Progenitor cell of endocrine pancreas (in vitro differentiated cells): ENCODE measurements around the gene ZDHHC14. TPM values are rescaled to one million over a fixed set of nuclear protein-coding genes. Genes with fewer than 3 reads are reported as not detected.

ENCODE experiments used
- DNase-seq: peaks from one replicate; pipeline ENCODE4 v3.0.0; 2021; ENCODE audit warnings: low spot score; ENCODE audit not compliant: unreplicated experiment
- H3K27ac Mint-ChIP-seq: 2 replicates; pipeline ENCODE4 v1.8.0; 2021; ENCODE audit warnings: mild to moderate bottlenecking, moderate library complexity, mixed read lengths
- H3K27me3 Mint-ChIP-seq: 2 replicates; pipeline ENCODE4 v1.8.0; 2021; ENCODE audit warnings: mixed read lengths
- H3K36me3 Mint-ChIP-seq: 2 replicates; pipeline ENCODE4 v1.8.0; 2022; ENCODE audit warnings: mixed read lengths; ENCODE audit not compliant: insufficient read depth
- H3K4me1 Mint-ChIP-seq: 2 replicates; pipeline ENCODE4 v1.8.0; 2021; ENCODE audit warnings: low read depth, mixed read lengths
- H3K4me3 Mint-ChIP-seq: 2 replicates; pipeline ENCODE4 v1.8.0; 2021; ENCODE audit warnings: low read depth, mild to moderate bottlenecking, moderate library complexity, mixed read lengths
- H3K9me3 Mint-ChIP-seq: 2 replicates; pipeline ENCODE4 v1.8.0; 2021; ENCODE audit warnings: low read depth, mixed read lengths
- total RNA-seq: library from RNA; stranded (reverse); gene quantifications from 2 replicates; pipeline ENCODE4 v1.2.1, GENCODE V29; 2021
- TF ChIP-seq, protein P1 (sequence below): fragments of 200-600 bp; sonication (generic); IDR thresholded peaks from one replicate; pipeline ENCODE4 v1.5.0; 2021; ENCODE audit warnings: antibody characterized with exemption, mild to moderate bottlenecking; ENCODE audit not compliant: unreplicated experiment

The ZDHHC14 gene
- total RNA-seq, 1 donor from 2014 or later: 9.0 TPM

DNA sequence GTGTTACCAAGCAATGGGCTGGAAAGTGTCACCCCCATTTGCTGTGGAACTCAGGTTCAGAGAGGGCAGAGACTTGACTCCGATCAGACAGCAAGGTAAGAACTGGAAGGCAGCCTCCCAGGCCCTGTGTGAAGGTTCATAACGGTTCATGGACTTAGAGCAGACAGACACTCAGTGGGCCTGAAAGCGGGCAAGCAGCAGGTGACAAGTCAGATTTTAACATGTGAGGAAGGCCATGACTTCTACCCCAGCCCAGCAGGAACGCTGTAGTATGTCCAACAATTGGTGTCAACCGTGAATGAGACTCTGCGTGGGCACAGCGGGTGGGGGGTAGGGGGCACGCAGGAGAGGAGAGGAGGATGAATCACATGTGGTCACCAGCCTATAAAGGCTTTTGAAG is 224.5 kb downstream of the ZDHHC14 start:
- TF ChIP-seq, protein P1, sequence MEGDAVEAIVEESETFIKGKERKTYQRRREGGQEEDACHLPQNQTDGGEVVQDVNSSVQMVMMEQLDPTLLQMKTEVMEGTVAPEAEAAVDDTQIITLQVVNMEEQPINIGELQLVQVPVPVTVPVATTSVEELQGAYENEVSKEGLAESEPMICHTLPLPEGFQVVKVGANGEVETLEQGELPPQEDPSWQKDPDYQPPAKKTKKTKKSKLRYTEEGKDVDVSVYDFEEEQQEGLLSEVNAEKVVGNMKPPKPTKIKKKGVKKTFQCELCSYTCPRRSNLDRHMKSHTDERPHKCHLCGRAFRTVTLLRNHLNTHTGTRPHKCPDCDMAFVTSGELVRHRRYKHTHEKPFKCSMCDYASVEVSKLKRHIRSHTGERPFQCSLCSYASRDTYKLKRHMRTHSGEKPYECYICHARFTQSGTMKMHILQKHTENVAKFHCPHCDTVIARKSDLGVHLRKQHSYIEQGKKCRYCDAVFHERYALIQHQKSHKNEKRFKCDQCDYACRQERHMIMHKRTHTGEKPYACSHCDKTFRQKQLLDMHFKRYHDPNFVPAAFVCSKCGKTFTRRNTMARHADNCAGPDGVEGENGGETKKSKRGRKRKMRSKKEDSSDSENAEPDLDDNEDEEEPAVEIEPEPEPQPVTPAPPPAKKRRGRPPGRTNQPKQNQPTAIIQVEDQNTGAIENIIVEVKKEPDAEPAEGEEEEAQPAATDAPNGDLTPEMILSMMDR: no peak
- DNase-seq: no peak
- H3K4me3 Mint-ChIP-seq: no peak overlapping the region
- H3K4me1 Mint-ChIP-seq: peaks cover 5% of the 10 kb centered on the region
- peaks cover 7% of the 10 kb centered on the region for H3K27me3 Mint-ChIP-seq
- no peak overlapping the region for H3K27ac Mint-ChIP-seq
- H3K36me3 Mint-ChIP-seq: no peaks in the 10 kb centered on the region
- no peaks in the 10 kb centered on the region for H3K9me3 Mint-ChIP-seq

DNA sequence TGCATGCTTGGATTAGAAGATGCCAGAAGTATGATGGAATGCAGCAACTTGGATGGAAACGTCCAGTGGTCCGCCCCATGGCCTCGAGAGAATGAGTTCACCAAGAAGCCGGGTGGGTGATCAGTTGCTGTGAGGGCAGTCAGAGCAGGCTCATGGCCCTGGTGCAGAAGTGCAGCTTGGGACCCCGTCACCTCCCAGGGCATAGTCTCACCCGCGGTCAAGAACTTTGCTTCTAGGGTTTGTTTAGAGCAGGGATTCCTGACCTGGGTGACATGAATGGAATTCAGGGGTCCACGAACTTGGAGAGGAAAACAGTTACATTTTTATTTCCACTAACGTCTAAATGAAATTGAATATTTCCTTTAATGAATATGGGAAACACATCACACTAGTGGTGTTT is 225.5 kb downstream of the ZDHHC14 start:
- Mint-ChIP-seq H3K9me3 (no peaks in the 10 kb centered on the region), H3K4me1 (peaks cover 5% of the 10 kb centered on the region), H3K4me3 (no peak overlapping the region), H3K36me3 (no peaks in the 10 kb centered on the region), H3K27ac (no peak overlapping the region), H3K27me3 (peaks cover 7% of the 10 kb centered on the region)
- no peak for DNase-seq
- TF ChIP-seq, protein P1: no peak

DNA sequence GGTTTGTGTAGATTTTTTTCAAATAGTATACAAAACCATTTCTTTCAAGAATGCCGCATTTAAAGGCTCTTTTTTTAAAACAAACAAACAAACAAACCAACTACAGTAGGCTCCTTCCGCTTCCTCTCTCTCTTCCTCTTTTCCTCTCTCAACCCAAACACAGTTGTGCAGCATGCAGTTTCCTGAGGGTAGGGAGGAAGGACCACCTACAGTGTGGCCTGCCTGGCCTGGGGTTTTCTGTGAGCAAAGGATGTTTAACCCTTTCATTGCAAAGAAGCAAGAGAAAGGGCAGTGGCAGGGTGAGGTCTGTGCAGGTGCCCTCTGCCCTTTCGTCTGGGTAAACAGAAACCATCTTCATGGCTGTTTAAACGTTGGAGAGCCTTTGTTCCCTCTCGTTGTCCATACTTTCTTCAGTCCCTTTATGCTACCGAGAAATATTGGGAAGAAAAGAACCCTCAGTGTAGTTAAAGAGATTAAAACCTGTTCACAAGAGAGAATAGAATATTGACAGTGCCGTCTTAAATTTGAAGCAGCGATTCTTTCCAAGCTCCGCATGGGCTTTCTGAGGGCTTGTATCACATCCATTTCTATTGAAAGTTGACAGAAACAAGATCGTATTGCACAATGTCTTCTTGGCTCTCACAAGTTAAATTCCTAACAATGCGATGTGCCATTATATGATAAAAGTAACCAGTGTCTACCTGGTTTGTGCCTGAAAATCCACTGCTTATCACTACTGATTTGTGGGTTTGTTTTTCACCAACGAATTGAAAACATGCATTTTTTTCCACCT is 226.5 kb downstream of the ZDHHC14 start:
- no peak overlapping the region for H3K27ac Mint-ChIP-seq
- H3K36me3 Mint-ChIP-seq: no peaks in the 10 kb centered on the region
- no peak overlapping the region for H3K4me3 Mint-ChIP-seq
- peaks cover 5% of the 10 kb centered on the region for H3K4me1 Mint-ChIP-seq
- H3K27me3 Mint-ChIP-seq: peaks cover 10% of the 10 kb centered on the region
- H3K9me3 Mint-ChIP-seq: no peaks in the 10 kb centered on the region
- TF ChIP-seq, protein P1: no peak
- DNase-seq: no peak

GRCh38 chr6:157608221-157609075 is 227.5 kb downstream of the ZDHHC14 start:
- Mint-ChIP-seq H3K9me3 (no peaks in the 10 kb centered on the region), H3K27ac (no peak overlapping the region), H3K4me1 (peaks cover 5% of the 10 kb centered on the region), H3K27me3 (peaks cover 10% of the 10 kb centered on the region), H3K36me3 (no peaks in the 10 kb centered on the region), H3K4me3 (no peak overlapping the region)
- DNase-seq: no peak
- TF ChIP-seq, protein P1: no peak

GRCh38 chr6:157609117-157609516 is 228.1 kb downstream of the ZDHHC14 start:
- H3K27ac Mint-ChIP-seq: no peak overlapping the region
- peaks cover 10% of the 10 kb centered on the region for H3K27me3 Mint-ChIP-seq
- H3K36me3 Mint-ChIP-seq: no peaks in the 10 kb centered on the region
- DNase-seq: no peak
- TF ChIP-seq, protein P1: no peak
- no peak overlapping the region for H3K4me3 Mint-ChIP-seq
- no peaks in the 10 kb centered on the region for H3K9me3 Mint-ChIP-seq
- peaks cover 5% of the 10 kb centered on the region for H3K4me1 Mint-ChIP-seq
